GM12878 (cell line): ENCODE data around the gene PPA1. TPM values are rescaled to one million over a fixed set of nuclear protein-coding genes. Genes with fewer than 3 reads are reported as not detected.
"Not testable (repeated sequence)": the region's sequence is repeated elsewhere in the genome, so short reads cannot be mapped to it uniquely, and the experiment has no call there.

Experiments
- ATAC-seq: fragments of 200-7000 bp; cut with Tn5 transposase; 3 replicates; pipeline ENCODE4 v1.9.1; 2020; ENCODE audit warnings: mild to moderate bottlenecking, moderate library complexity
- BruUV-seq: library from RNA; stranded (reverse); fragments of 400-500 nt; replicated peaks from 2 replicates; lab custom pipeline; 2021; lab: Mats Ljungman, UMichigan
- CTCF ChIA-PET: fragments of 300-600 bp; sonication (Branson Sonifier 250); formaldehyde crosslinking; extraction: SDS; loops from one replicate; lab custom pipeline; 2021; ENCODE audit warnings: inconsistent platforms; lab: Yijun Ruan, JAX
- POLR2A ChIA-PET: fragments of 350-600 bp; formaldehyde crosslinking; extraction: SDS; loops from one replicate; lab custom pipeline; 2021; ENCODE audit warnings: inconsistent platforms; lab: Charles Lee
- RAD21 ChIA-PET: fragments of 300-600 bp; sonication (Branson Sonifier 250); formaldehyde crosslinking; loops from one replicate; lab custom pipeline; 2023; ENCODE audit warnings: antibody characterized with exemption; ENCODE audit not compliant: unreplicated experiment; lab: Charles Lee
- SMC1A ChIA-PET: fragments of 300-600 bp; sonication (Branson Sonifier 250); formaldehyde crosslinking; loops from one replicate; lab custom pipeline; 2023; ENCODE audit not compliant: unreplicated experiment, uncharacterized antibody; lab: Charles Lee
- DNase-seq: peaks from one replicate; pipeline ENCODE4 v3.0.0-alpha.2; 2011; ENCODE audit warnings: low read depth, low spot score
- FAIRE-seq: peaks from 3 replicates; lab custom pipeline; 2011; peaks lifted over from hg19 to GRCh38; lab: Jason Lieb, UNC
- H2AFZ ChIP-seq: 2 replicates; pipeline ENCODE4 v1.6.0; 2011; ENCODE audit warnings: low read depth, low read length, control low read depth; ENCODE audit not compliant: control insufficient read depth
- H3K27ac ChIP-seq: 2 replicates; pipeline ENCODE4 v1.5.1; 2011; ENCODE audit warnings: control low read depth; ENCODE audit not compliant: control insufficient read depth, insufficient read depth
- H3K27me3 ChIP-seq, 2 experiments: replicated peaks in 1 of 2; 2 replicates each; pipeline versions ENCODE4 v1.6.0 to v1.6.1; 2011; ENCODE audit warnings: low read length in 1 of 2; ENCODE audit not compliant: control insufficient read depth in 2 of 2, insufficient read depth in 2 of 2
- H3K36me3 ChIP-seq, 2 experiments: 2 replicates each; pipeline ENCODE4 v1.5.1; 2011; ENCODE audit warnings: low read length in 1 of 2; ENCODE audit not compliant: control insufficient read depth in 2 of 2, insufficient read depth in 2 of 2
- H3K4me1 ChIP-seq: 2 replicates; pipeline ENCODE4 v1.6.1; 2011; ENCODE audit warnings: mild to moderate bottlenecking, low read length, moderate library complexity, mixed read lengths; ENCODE audit not compliant: control insufficient read depth, insufficient read depth
- H3K4me2 ChIP-seq: 2 replicates; pipeline ENCODE4 v1.6.0; 2011; ENCODE audit warnings: control low read depth; ENCODE audit not compliant: control insufficient read depth, insufficient read depth
- H3K4me3 ChIP-seq: fragments of 200-600 bp; sonication (generic); 2 replicates; pipeline ENCODE4 v1.5.1; 2016
- H3K79me2 ChIP-seq: 2 replicates; pipeline ENCODE4 v1.6.0; 2011; ENCODE audit warnings: low read length; ENCODE audit not compliant: control insufficient read depth, insufficient read depth
- H3K9ac ChIP-seq: 2 replicates; pipeline ENCODE4 v1.8.0; 2011; ENCODE audit warnings: low read length, control low read depth, mixed read lengths; ENCODE audit not compliant: control insufficient read depth, insufficient read depth
- H3K9me3 ChIP-seq: replicated peaks from 3 replicates; pipeline ENCODE4 v1.5.1; 2011; ENCODE audit warnings: mild to moderate bottlenecking, low read length; ENCODE audit not compliant: control insufficient read depth, insufficient read depth
- H4K20me1 ChIP-seq: 2 replicates; pipeline ENCODE4 v1.6.0; 2011; ENCODE audit not compliant: control insufficient read depth, insufficient read depth
- ATF7 ChIP-seq: fragments of 450-650 bp; IDR thresholded peaks from 2 replicates; pipeline ENCODE4 v1.6.1; 2016; ENCODE audit warnings: low read depth, mild to moderate bottlenecking
- EP300 ChIP-seq, 2 experiments: fragments of 150-350 bp in 1 of 2; IDR thresholded peaks; 2 replicates each; pipeline ENCODE4 v1.6.1; 2011 to 2012; ENCODE audit warnings: low read depth in 2 of 2, low read length in 2 of 2, borderline replicate concordance in 1 of 2, improper control_type of control experiment in 1 of 2, inconsistent platforms in 1 of 2; ENCODE audit not compliant: control insufficient read depth in 1 of 2
- HDGF ChIP-seq: fragments of 450-650 bp; IDR thresholded peaks from 2 replicates; pipeline ENCODE4 v1.6.1; 2016; ENCODE audit warnings: antibody characterized with exemption
- IKZF1 ChIP-seq: fragments of 450-650 bp; conservative IDR thresholded peaks from 2 replicates; pipeline ENCODE4 v1.6.1; 2017; ENCODE audit warnings: antibody characterized with exemption, mild to moderate bottlenecking
- IKZF2 ChIP-seq, 2 experiments: fragments of 450-650 bp; IDR thresholded peaks; 2 replicates each; pipeline ENCODE4 v1.6.1; 2017; ENCODE audit warnings: mild to moderate bottlenecking in 2 of 2, moderate library complexity in 2 of 2
- MXI1 ChIP-seq: fragments of 150-350 bp; IDR thresholded peaks from 2 replicates; pipeline ENCODE4 v1.6.1; 2011; ENCODE audit warnings: low read depth, mild to moderate bottlenecking, inconsistent platforms, low read length, improper control_type of control experiment
- PAX5 ChIP-seq: IDR thresholded peaks from 2 replicates; pipeline ENCODE4 v1.6.1; 2011; ENCODE audit warnings: low read depth, low read length, borderline replicate concordance
- RB1 ChIP-seq: fragments of 450-650 bp; formaldehyde crosslinking; IDR thresholded peaks from 2 replicates; pipeline ENCODE4 v1.6.1; 2017; ENCODE audit warnings: mild to moderate bottlenecking, borderline replicate concordance
- SMAD1 ChIP-seq: fragments of 450-650 bp; IDR thresholded peaks from 2 replicates; pipeline ENCODE4 v1.6.1; 2018; ENCODE audit warnings: mild to moderate bottlenecking, low read depth; ENCODE audit not compliant: partially characterized antibody
- SRF ChIP-seq, 2 experiments: IDR thresholded peaks; 2 replicates each; pipeline ENCODE4 v1.6.1; 2011; ENCODE audit warnings: low read depth in 2 of 2, low read length in 2 of 2, mild to moderate bottlenecking in 1 of 2, moderate library complexity in 1 of 2
- ZNF274 ChIP-seq: IDR thresholded peaks from one replicate; pipeline ENCODE4 v1.8.0; 2011; ENCODE audit not compliant: insufficient read length, insufficient read depth
- WGBS: methylation state at CpG from one replicate; pipeline ENCODE4 v1.1.6; 2016; ENCODE audit warnings: low lambda C conversion rate; ENCODE audit not compliant: insufficient replicate concordance, insufficient coverage; ENCODE audit errors: missing lambda C conversion rate; 5-methylcytosine and 5-hydroxymethylcytosine counted together
- in situ Hi-C: fragments of 300-500 bp; cut with MboI; formaldehyde crosslinking; loops from 9 replicates; pipeline ENCODE4 v1.14.3; 2018; ENCODE audit warnings: mixed read lengths
- intact Hi-C: fragments of 100-400 bp; cut with micrococcal nuclease; formaldehyde crosslinking; loops from one replicate; pipeline ENCODE4 v1.14.2; 2022; ENCODE audit not compliant: unreplicated experiment
- polyA plus RNA-seq, 11 experiments: library from polyadenylated mRNA; depleted of rRNA in 4 of 11; unstranded in 6 of 11; stranded (reverse) in 5 of 11; fragments of >200 nt; fragmentation: Nextera tagmentation in 4 of 11; fragmentation: Illumina TruSeq in 1 of 11; extraction: Ambion mirVana in 4 of 11; extraction: Trizol in 1 of 11; gene quantifications; 1 replicate in 1 of 11; 2 replicates in 10 of 11; pipeline versions ENCODE4 v1.2.1 to v1.2.3, GENCODE V29; 2011 to 2016; ENCODE audit warnings: inconsistent platforms in 2 of 11, missing spikeins in 2 of 11, low read depth in 1 of 11
- total RNA-seq, 4 experiments: library from RNA; depleted of rRNA in 3 of 4; stranded (reverse); fragments of >200 nt in 3 of 4; fragmentation: Illumina TruSeq in 1 of 4; extraction: Trizol in 1 of 4; gene quantifications; 2 replicates each; pipeline versions ENCODE4 v1.2.1 to v1.2.3, GENCODE V29; 2013 to 2021
- TF ChIP-seq, protein P1 (sequence below): fragments of 150-350 bp; IDR thresholded peaks from 2 replicates; pipeline ENCODE4 v1.6.1; 2014; ENCODE audit warnings: mild to moderate bottlenecking, low read depth, low read length
- TF ChIP-seq, protein P2 (sequence below): fragments of 450-650 bp; IDR thresholded peaks from 2 replicates; pipeline ENCODE4 v1.6.1; 2018; ENCODE audit warnings: mild to moderate bottlenecking, low read depth, moderate library complexity; ENCODE audit not compliant: partially characterized antibody

PPA1 gene
- total and polyA plus RNA-seq, 10 of the 15 experiments (the other 5 are each of a cell fraction or from before 2014, with no cell fraction given) = 224 to 452 (median 346) TPM

DNA sequence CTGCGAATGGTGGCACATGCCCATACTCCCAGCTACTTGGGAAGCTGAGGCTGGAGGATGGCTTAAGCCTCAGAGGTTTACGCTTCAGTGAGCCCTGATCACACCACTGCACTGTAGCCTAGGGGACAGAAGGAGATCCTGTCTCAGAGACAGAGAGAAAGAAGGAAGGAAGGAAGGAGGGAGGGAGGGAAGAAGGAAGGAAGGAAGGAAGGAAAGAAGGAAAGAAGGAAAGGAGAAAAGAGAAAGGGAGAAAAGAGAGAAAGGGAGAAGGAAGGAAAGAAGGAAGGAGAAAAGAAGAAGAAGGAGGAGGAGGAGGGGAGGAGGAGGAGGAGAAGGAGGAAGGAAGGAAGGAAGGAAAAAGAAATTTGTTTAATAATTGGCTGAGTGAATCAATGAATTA, 49.9 kb downstream of the PPA1 start:
- intact Hi-C loops = no loop called here
- ATAC-seq = no peak
- H3K4me2 ChIP-seq = no peak overlapping the region
- no peak overlapping the region for H3K27ac ChIP-seq
- no peaks in the 10 kb centered on the region for H3K79me2 ChIP-seq
- FAIRE-seq = no peak
- no peaks in the 10 kb centered on the region for H3K9me3 ChIP-seq
- H4K20me1 ChIP-seq = no peaks in the 10 kb centered on the region
- H3K27me3 ChIP-seq = no peaks in the 10 kb centered on the region
- no peak overlapping the region for H3K4me3 ChIP-seq
- no peak for DNase-seq
- no TSS peak for BruUV-seq
- 23% methylated on average over 2 of the region's 2 CpGs for WGBS
- TF ChIP-seq, protein P1, sequence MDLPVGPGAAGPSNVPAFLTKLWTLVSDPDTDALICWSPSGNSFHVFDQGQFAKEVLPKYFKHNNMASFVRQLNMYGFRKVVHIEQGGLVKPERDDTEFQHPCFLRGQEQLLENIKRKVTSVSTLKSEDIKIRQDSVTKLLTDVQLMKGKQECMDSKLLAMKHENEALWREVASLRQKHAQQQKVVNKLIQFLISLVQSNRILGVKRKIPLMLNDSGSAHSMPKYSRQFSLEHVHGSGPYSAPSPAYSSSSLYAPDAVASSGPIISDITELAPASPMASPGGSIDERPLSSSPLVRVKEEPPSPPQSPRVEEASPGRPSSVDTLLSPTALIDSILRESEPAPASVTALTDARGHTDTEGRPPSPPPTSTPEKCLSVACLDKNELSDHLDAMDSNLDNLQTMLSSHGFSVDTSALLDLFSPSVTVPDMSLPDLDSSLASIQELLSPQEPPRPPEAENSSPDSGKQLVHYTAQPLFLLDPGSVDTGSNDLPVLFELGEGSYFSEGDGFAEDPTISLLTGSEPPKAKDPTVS = no peak
- TF ChIP-seq SMAD1 = no peak
- no peak for TF ChIP-seq MXI1
- no peak for TF ChIP-seq IKZF1
- TF ChIP-seq PAX5 = no peak
- TF ChIP-seq HDGF = no peak
- TF ChIP-seq ATF7 = no peak
- TF ChIP-seq EP300 (IDR thresholded peaks at IDR 0.05; ENCODE audit: borderline replicate concordance in 1 of 2, control insufficient read depth in 1 of 2, low read depth in 2 of 2, low read length in 2 of 2) = no peak
- no peak for TF ChIP-seq ZNF274
- TF ChIP-seq IKZF2 (IDR thresholded peaks at IDR 0.05) = no peak
- TF ChIP-seq RB1 = no peak
- TF ChIP-seq, protein P2, sequence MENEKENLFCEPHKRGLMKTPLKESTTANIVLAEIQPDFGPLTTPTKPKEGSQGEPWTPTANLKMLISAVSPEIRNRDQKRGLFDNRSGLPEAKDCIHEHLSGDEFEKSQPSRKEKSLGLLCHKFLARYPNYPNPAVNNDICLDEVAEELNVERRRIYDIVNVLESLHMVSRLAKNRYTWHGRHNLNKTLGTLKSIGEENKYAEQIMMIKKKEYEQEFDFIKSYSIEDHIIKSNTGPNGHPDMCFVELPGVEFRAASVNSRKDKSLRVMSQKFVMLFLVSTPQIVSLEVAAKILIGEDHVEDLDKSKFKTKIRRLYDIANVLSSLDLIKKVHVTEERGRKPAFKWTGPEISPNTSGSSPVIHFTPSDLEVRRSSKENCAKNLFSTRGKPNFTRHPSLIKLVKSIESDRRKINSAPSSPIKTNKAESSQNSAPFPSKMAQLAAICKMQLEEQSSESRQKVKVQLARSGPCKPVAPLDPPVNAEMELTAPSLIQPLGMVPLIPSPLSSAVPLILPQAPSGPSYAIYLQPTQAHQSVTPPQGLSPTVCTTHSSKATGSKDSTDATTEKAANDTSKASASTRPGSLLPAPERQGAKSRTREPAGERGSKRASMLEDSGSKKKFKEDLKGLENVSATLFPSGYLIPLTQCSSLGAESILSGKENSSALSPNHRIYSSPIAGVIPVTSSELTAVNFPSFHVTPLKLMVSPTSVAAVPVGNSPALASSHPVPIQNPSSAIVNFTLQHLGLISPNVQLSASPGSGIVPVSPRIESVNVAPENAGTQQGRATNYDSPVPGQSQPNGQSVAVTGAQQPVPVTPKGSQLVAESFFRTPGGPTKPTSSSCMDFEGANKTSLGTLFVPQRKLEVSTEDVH = no peak
- TF ChIP-seq SRF (IDR thresholded peaks at IDR 0.05; ENCODE audit: low read depth in 2 of 2, low read length in 2 of 2) = no peak
- H3K36me3 ChIP-seq = no peaks in the 10 kb centered on the region
- in situ Hi-C loops = no loop called here
- ChIA-PET POLR2A (interaction anchor here (1.2 kb wide), 1 partner anchor 13 kb away, joined by 6 read pairs; the partner anchor contains the start of gene SAR1A), CTCF (no interaction called here), RAD21 (no interaction called here), SMC1A (no interaction called here)
- no peaks in the 10 kb centered on the region for H3K4me1 ChIP-seq
- no peak overlapping the region for H2AFZ ChIP-seq
- no peak overlapping the region for H3K9ac ChIP-seq

DNA sequence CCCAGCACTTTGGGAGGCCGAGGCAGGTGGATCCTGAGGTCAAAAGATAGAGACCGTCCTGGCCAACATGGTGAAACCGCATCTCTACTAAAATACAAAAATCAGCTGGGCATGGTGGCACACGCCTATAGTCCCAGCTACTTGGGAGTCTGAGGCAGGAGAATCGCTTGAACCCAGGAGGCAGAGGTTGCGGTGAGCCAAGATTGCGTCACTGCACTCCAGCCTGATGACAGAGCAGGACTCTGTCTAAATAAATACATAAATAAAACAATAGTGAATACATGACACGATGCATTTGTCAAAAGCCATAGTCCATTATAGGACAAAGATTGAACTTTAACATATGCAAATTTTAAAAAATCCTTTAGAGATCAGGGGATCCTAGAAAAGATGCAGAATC, 54.0 kb downstream of the PPA1 start:
- CTCF ChIA-PET, H3K9me3 ChIP-seq, H3K79me2 ChIP-seq, RAD21 ChIA-PET, DNase-seq, ATAC-seq, in situ Hi-C loops, H3K27ac ChIP-seq, H3K4me3 ChIP-seq, intact Hi-C loops, H3K9ac ChIP-seq, H2AFZ ChIP-seq, H3K36me3 ChIP-seq, POLR2A ChIA-PET, H3K4me2 ChIP-seq, BruUV-seq, H4K20me1 ChIP-seq, SMC1A ChIA-PET, H3K27me3 ChIP-seq, FAIRE-seq, H3K4me1 ChIP-seq: not testable (repeated sequence)
- WGBS = 55% methylated on average over 8 of the region's 8 CpGs
